Neural progenitor cell (in vitro differentiated cells): ENCODE results near the gene DRG2. TPM values are rescaled to one million over a fixed set of nuclear protein-coding genes. Genes with fewer than 3 reads are reported as not detected.

Source experiments
- DNase-seq: peaks from one replicate; pipeline ENCODE4 v3.0.0-alpha.2; 2016; ENCODE audit warnings: low spot score
- H2AFZ ChIP-seq: fragments of 200-600 bp; sonication (generic); replicated peaks from 2 replicates; pipeline ENCODE4 v1.6.1; 2016; ENCODE audit warnings: antibody characterized with exemption
- H3F3A ChIP-seq: fragments of 200-600 bp; sonication (generic); 2 replicates; pipeline ENCODE4 v1.6.1; 2016; ENCODE audit warnings: antibody characterized with exemption, low read depth
- H3K27ac ChIP-seq: fragments of 200-600 bp; sonication (generic); 2 replicates; pipeline ENCODE4 v1.5.1; 2016; ENCODE audit warnings: mild to moderate bottlenecking
- H3K27me3 ChIP-seq: fragments of 200-600 bp; sonication (generic); 2 replicates; pipeline ENCODE4 v1.6.1; 2016; ENCODE audit warnings: mild to moderate bottlenecking, moderate library complexity
- H3K36me3 ChIP-seq: fragments of 200-600 bp; sonication (generic); 2 replicates; pipeline ENCODE4 v1.5.1; 2016
- H3K4me1 ChIP-seq: fragments of 200-600 bp; sonication (generic); 2 replicates; pipeline ENCODE4 v1.6.1; 2016; ENCODE audit warnings: mixed run types
- H3K4me2 ChIP-seq: fragments of 200-600 bp; sonication (generic); 2 replicates; pipeline ENCODE4 v1.6.1; 2016
- H3K4me3 ChIP-seq: fragments of 200-600 bp; sonication (generic); 2 replicates; pipeline ENCODE4 v1.5.1; 2016
- H3K79me2 ChIP-seq: fragments of 200-600 bp; sonication (generic); 2 replicates; pipeline ENCODE4 v1.6.1; 2016; ENCODE audit warnings: low read depth
- H3K9ac ChIP-seq: fragments of 200-600 bp; sonication (generic); 2 replicates; pipeline ENCODE4 v1.6.1; 2016
- H3K9me3 ChIP-seq: fragments of 200-600 bp; sonication (generic); 2 replicates; pipeline ENCODE4 v1.5.1; 2016; ENCODE audit warnings: low read depth
- H4K20me1 ChIP-seq: fragments of 200-600 bp; sonication (generic); 2 replicates; pipeline ENCODE4 v1.6.1; 2016; ENCODE audit warnings: low read depth
- H3K27ac Mint-ChIP-seq: 3 replicates; pipeline ENCODE4 v1.8.0; 2021; ENCODE audit warnings: mixed read lengths
- H3K27me3 Mint-ChIP-seq: 2 replicates; pipeline ENCODE4 v1.8.0; 2022; ENCODE audit warnings: low read depth, mild to moderate bottlenecking, inconsistent platforms, moderate library complexity, mixed read lengths; ENCODE audit not compliant: insufficient read depth
- H3K36me3 Mint-ChIP-seq: 3 replicates; pipeline ENCODE4 v1.8.0; 2021; ENCODE audit warnings: mixed read lengths
- H3K4me1 Mint-ChIP-seq: 3 replicates; pipeline ENCODE4 v1.8.0; 2021; ENCODE audit warnings: mixed read lengths
- H3K4me3 Mint-ChIP-seq: 3 replicates; pipeline ENCODE4 v1.8.0; 2021; ENCODE audit warnings: mild to moderate bottlenecking, moderate library complexity, mixed read lengths
- H3K9me3 Mint-ChIP-seq: 3 replicates; pipeline ENCODE4 v1.8.0; 2020; ENCODE audit warnings: mixed read lengths
- CTCF ChIP-seq: fragments of 200-600 bp; sonication (generic); IDR thresholded peaks from 2 replicates; pipeline ENCODE4 v1.5.1; 2017; ENCODE audit warnings: antibody characterized with exemption, mild to moderate bottlenecking
- EZH2 ChIP-seq: fragments of 200-600 bp; sonication (generic); IDR thresholded peaks from 2 replicates; pipeline ENCODE4 v1.6.1; 2017; ENCODE audit warnings: antibody characterized with exemption, mild to moderate bottlenecking, moderate library complexity
- EZH2phosphoT487 ChIP-seq: fragments of 200-600 bp; sonication (generic); IDR thresholded peaks from 2 replicates; pipeline ENCODE4 v1.6.1; 2017; ENCODE audit warnings: antibody characterized with exemption
- total RNA-seq: library from RNA; depleted of rRNA; stranded (reverse); fragments of >200 nt; gene quantifications from 2 replicates; pipeline ENCODE4 v1.2.3, GENCODE V29; 2015; ENCODE audit warnings: low replicate concordance

The DRG2 gene
- total RNA-seq, 1 donor from 2014 or later: 24.8 TPM

DNA sequence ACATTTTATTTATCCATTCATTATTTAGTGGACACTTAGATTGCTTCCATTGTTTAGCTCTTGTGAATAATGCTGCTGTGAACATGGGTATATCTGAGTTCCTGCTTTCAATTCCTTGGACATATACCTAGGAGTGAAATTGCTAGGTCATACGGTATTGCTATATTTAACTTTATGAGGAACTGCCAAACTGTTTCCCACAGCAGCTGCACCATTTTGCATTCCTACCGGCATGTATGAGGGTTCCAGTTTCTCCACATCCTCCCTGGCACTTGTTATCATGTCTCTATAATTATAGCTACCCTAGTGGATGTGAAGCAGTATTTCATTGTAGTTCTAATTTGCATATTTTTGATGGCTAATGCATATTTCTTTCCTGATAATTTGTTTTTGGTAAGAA is 23.7 kb upstream of the DRG2 start:
- H4K20me1 ChIP-seq: no peaks in the 10 kb centered on the region
- Mint-ChIP-seq H3K36me3 (peaks cover 15% of the 10 kb centered on the region), H3K4me1 (no peaks in the 10 kb centered on the region), H3K27ac (no peak overlapping the region), H3K27me3 (peaks cover 2% of the 10 kb centered on the region), H3K4me3 (no peak overlapping the region), H3K9me3 (no peaks in the 10 kb centered on the region)
- peaks cover 8% of the 10 kb centered on the region for H3F3A ChIP-seq
- H2AFZ ChIP-seq: no peak overlapping the region
- no peak overlapping the region for H3K27ac ChIP-seq
- no peaks in the 10 kb centered on the region for H3K79me2 ChIP-seq
- H3K9me3 ChIP-seq: no peaks in the 10 kb centered on the region
- H3K4me1 ChIP-seq: no peaks in the 10 kb centered on the region
- DNase-seq: no peak
- TF ChIP-seq EZH2: no peak
- no peak for TF ChIP-seq CTCF
- no peak for TF ChIP-seq EZH2phosphoT487
- no peaks in the 10 kb centered on the region for H3K36me3 ChIP-seq
- no peak overlapping the region for H3K4me2 ChIP-seq
- H3K27me3 ChIP-seq: no peaks in the 10 kb centered on the region
- H3K4me3 ChIP-seq: no peak overlapping the region
- no peak overlapping the region for H3K9ac ChIP-seq

DNA sequence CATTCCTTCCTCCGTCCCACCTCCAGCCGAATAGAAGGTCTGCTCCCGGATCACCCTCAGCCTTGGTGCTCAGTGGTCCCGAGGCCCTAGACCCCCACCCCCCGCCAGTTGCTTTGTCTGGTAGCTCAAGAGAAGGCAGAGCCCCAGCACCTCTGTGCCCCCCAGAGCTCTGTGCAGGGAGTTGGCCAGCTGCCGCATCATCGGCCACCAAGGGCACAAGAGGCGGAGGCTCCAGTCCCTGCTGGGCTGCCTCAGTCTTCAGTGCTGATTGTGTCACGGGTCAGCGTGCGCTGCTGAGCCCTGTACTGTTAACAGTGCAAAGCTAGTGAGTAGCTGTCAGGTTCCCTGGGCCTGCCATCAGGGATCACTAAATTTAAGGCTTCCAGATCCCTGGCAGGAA is 22.2 kb upstream of the DRG2 start:
- no peak overlapping the region for H3K4me3 Mint-ChIP-seq

DNA sequence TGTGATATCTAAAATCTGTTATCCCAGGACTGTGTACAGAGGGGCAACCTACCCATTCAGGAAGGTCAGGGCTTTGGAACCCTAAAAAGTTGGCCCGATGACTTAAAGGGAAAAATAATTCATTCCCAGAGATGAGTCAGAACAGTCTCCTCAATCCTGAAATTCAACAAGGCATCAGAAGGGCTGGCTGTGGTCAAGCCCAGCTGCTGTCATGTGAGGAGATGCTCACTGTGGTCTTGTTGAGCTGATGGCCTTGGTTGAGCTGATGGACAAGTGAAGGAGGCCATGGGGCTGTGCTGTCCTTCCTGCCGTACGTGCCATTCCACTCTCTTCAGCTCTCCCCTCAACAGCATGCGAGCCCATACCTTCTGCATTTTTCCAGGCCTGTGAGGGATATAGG is 20.9 kb upstream of the DRG2 start:
- H3K9ac ChIP-seq: no peak overlapping the region
- H3K36me3 ChIP-seq: no peaks in the 10 kb centered on the region
- no peaks in the 10 kb centered on the region for H3K79me2 ChIP-seq
- H3K4me1 ChIP-seq: no peaks in the 10 kb centered on the region
- Mint-ChIP-seq H3K36me3 (peaks cover 9% of the 10 kb centered on the region), H3K27me3 (no peaks in the 10 kb centered on the region), H3K27ac (no peak overlapping the region), H3K9me3 (no peaks in the 10 kb centered on the region), H3K4me1 (peaks cover 19% of the 10 kb centered on the region), H3K4me3 (no peak overlapping the region)
- H4K20me1 ChIP-seq: no peaks in the 10 kb centered on the region
- H3K27me3 ChIP-seq: no peaks in the 10 kb centered on the region
- no peak overlapping the region for H3K4me3 ChIP-seq
- no peak for DNase-seq
- no peak overlapping the region for H3K27ac ChIP-seq
- H2AFZ ChIP-seq: no peak overlapping the region
- no peaks in the 10 kb centered on the region for H3K9me3 ChIP-seq
- H3F3A ChIP-seq: peaks cover 11% of the 10 kb centered on the region
- no peak overlapping the region for H3K4me2 ChIP-seq
- TF ChIP-seq EZH2: no peak
- TF ChIP-seq EZH2phosphoT487: no peak
- TF ChIP-seq CTCF: no peak

More for the DNA sequence above, 22.2 kb upstream of the DRG2 start:
- peaks cover 8% of the 10 kb centered on the region for H3F3A ChIP-seq
- no peaks in the 10 kb centered on the region for H3K9me3 Mint-ChIP-seq
- DNase-seq: no peak
- no peak overlapping the region for H2AFZ ChIP-seq
- peaks cover 6% of the 10 kb centered on the region for H3K4me1 Mint-ChIP-seq
- peaks cover 2% of the 10 kb centered on the region for H3K27me3 Mint-ChIP-seq
- no peaks in the 10 kb centered on the region for H3K36me3 ChIP-seq
- no peak overlapping the region for H3K27ac Mint-ChIP-seq
- H3K4me3 ChIP-seq: no peak overlapping the region
- no peaks in the 10 kb centered on the region for H3K79me2 ChIP-seq
- no peak overlapping the region for H3K4me2 ChIP-seq
- no peaks in the 10 kb centered on the region for H4K20me1 ChIP-seq
- no peak overlapping the region for H3K27ac ChIP-seq
- TF ChIP-seq EZH2 (no peak), EZH2phosphoT487 (no peak), CTCF (no peak)
- no peaks in the 10 kb centered on the region for H3K4me1 ChIP-seq
- peaks cover 9% of the 10 kb centered on the region for H3K36me3 Mint-ChIP-seq
- H3K9ac ChIP-seq: no peak overlapping the region
- no peaks in the 10 kb centered on the region for H3K27me3 ChIP-seq
- H3K9me3 ChIP-seq: no peaks in the 10 kb centered on the region
